Uterus (tissue), 4 donors: ENCODE measurements around the gene ASXL3. TPM values are rescaled to one million over a fixed set of nuclear protein-coding genes. Genes with fewer than 3 reads are reported as not detected.

Experiments
- DNase-seq, 2 donors: peaks; one replicate each; pipeline ENCODE4 v3.0.0-alpha.2; 2019 to 2020
- H3K27ac ChIP-seq, 2 donors: fragments of 200-600 bp; sonication (generic); 1 replicate in 1 of 2; 2 replicates in 1 of 2; pipeline ENCODE4 v1.5.1; 2016 to 2018
- H3K27me3 ChIP-seq, 2 donors: fragments of 200-600 bp; sonication (generic); one replicate each; pipeline ENCODE4 v1.5.1; 2018 to 2019; ENCODE audit warnings: control low read depth in 1 of 2
- H3K36me3 ChIP-seq, 2 donors: fragments of 200-600 bp; sonication (generic); one replicate each; pipeline ENCODE4 v1.5.1; 2019; ENCODE audit warnings: control low read depth in 1 of 2
- H3K4me1 ChIP-seq, 2 donors: fragments of 200-600 bp; sonication (generic); one replicate each; pipeline ENCODE4 v1.5.1; 2018 to 2019; ENCODE audit warnings: control low read depth in 1 of 2
- H3K4me3 ChIP-seq, 2 donors: fragments of 200-600 bp; sonication (generic); 1 replicate in 1 of 2; 2 replicates in 1 of 2; pipeline ENCODE4 v1.5.1; 2018 to 2019; ENCODE audit warnings: mild to moderate bottlenecking in 1 of 2
- H3K9me3 ChIP-seq, 2 donors: fragments of 200-600 bp; sonication (generic); one replicate each; pipeline ENCODE4 v1.5.1; 2019; ENCODE audit warnings: control low read depth in 1 of 2
- CTCF ChIP-seq, 4 experiments: fragments of 200-600 bp in 2 of 4; fragments of 450-650 bp in 2 of 4; sonication (generic) in 2 of 4; IDR thresholded peaks; one replicate each; pipeline ENCODE4 v1.5.1; 2016 to 2019; ENCODE audit warnings: antibody characterized with exemption in 4 of 4, mild to moderate bottlenecking in 2 of 4, moderate library complexity in 1 of 4
- POLR2A ChIP-seq, 2 donors: fragments of 450-650 bp; IDR thresholded peaks; one replicate each; pipeline ENCODE4 v1.6.1; 2016; ENCODE audit warnings: antibody characterized with exemption in 2 of 2, mild to moderate bottlenecking in 1 of 2, moderate library complexity in 1 of 2
- intact Hi-C: fragments of 100-400 bp; cut with DNase I; formaldehyde crosslinking; loops from one replicate; pipeline ENCODE4 v1.15.1; 2023; ENCODE audit warnings: low total_unique reads
- total RNA-seq, 4 donors: library from RNA; depleted of rRNA in 3 of 4; stranded (reverse); fragments of >200 nt in 3 of 4; gene quantifications; one replicate each; pipeline versions ENCODE4 v1.1.0 to v1.2.4, GENCODE V29; 2014 to 2023
- donor health status: DM: yes; HTN: yes; CAD: no.

Gene ASXL3
- total RNA-seq, 4 donors from 2014 or later: 1.0 to 25.0 (median 8.3) TPM

- no peaks in the 10 kb centered on the region for H3K4me1 ChIP-seq
- no peaks in the 10 kb centered on the region for H3K27me3 ChIP-seq
- H3K36me3 ChIP-seq: no peaks in the 10 kb centered on the region
- H3K4me3 ChIP-seq: no peak overlapping the region
- no peak overlapping the region for H3K27ac ChIP-seq
- DNase-seq: no peak
- no peak for TF ChIP-seq POLR2A (IDR thresholded peaks at IDR 0.05)
- no peak for TF ChIP-seq CTCF (IDR thresholded peaks at IDR 0.05)
- H3K9me3 ChIP-seq: no peaks in the 10 kb centered on the region
- intact Hi-C loops: no loop called here
Measured at GRCh38 chr18:33541316-33541715, 36.7 kb upstream of the ASXL3 start.

- H3K27ac ChIP-seq: no peak overlapping the region
- no peaks in the 10 kb centered on the region for H3K27me3 ChIP-seq
- H3K36me3 ChIP-seq: peaks cover 0 to 3% of the 10 kb centered on the region in 2 donors
- TF ChIP-seq POLR2A (IDR thresholded peaks at IDR 0.05): no peak
- TF ChIP-seq CTCF (IDR thresholded peaks at IDR 0.05): no peak
- intact Hi-C loops: loop anchor here (10.0 kb wide), 1 partner anchor 58 kb away; no protein-coding TSS in a partner anchor
- no peak overlapping the region for H3K4me3 ChIP-seq
- no peaks in the 10 kb centered on the region for H3K4me1 ChIP-seq
- DNase-seq: no peak
- H3K9me3 ChIP-seq: no peaks in the 10 kb centered on the region
Measured at GRCh38 chr18:33556846-33557245, 21.2 kb upstream of the ASXL3 start.

GRCh38 chr18:33557706-33558105, 20.3 kb upstream of the ASXL3 start:
- intact Hi-C loops: loop anchor here (10.0 kb wide), 1 partner anchor 57 kb away; no protein-coding TSS in a partner anchor
- DNase-seq: no peak
- H3K27ac ChIP-seq: no peak overlapping the region
- no peaks in the 10 kb centered on the region for H3K27me3 ChIP-seq
- no peak overlapping the region for H3K4me3 ChIP-seq
- H3K4me1 ChIP-seq: no peaks in the 10 kb centered on the region
- no peak for TF ChIP-seq POLR2A (IDR thresholded peaks at IDR 0.05)
- no peak for TF ChIP-seq CTCF (IDR thresholded peaks at IDR 0.05)
- H3K9me3 ChIP-seq: no peaks in the 10 kb centered on the region
- peaks cover 0 to 3% of the 10 kb centered on the region in 2 donors for H3K36me3 ChIP-seq

- Histone ChIP-seq H3K4me3 (no peak overlapping the region), H3K4me1 (no peaks in the 10 kb centered on the region), H3K36me3 (peaks cover 0 to 3% of the 10 kb centered on the region in 2 donors), H3K27ac (no peak overlapping the region), H3K9me3 (no peaks in the 10 kb centered on the region), H3K27me3 (no peaks in the 10 kb centered on the region)
- intact Hi-C loops: loop anchor here (10.0 kb wide), 1 partner anchor 56 kb away; no protein-coding TSS in a partner anchor
- no peak for DNase-seq
- TF ChIP-seq CTCF (IDR thresholded peaks at IDR 0.05) (no peak), POLR2A (IDR thresholded peaks at IDR 0.05) (no peak)
Measured at GRCh38 chr18:33558529-33558928, 19.5 kb upstream of the ASXL3 start.

- no peak for TF ChIP-seq CTCF (IDR thresholded peaks at IDR 0.05)
- no peak for TF ChIP-seq POLR2A (IDR thresholded peaks at IDR 0.05)
- Histone ChIP-seq H3K27ac (no peak overlapping the region), H3K4me3 (no peak overlapping the region), H3K27me3 (no peaks in the 10 kb centered on the region), H3K36me3 (peaks cover 0 to 3% of the 10 kb centered on the region in 2 donors), H3K9me3 (no peaks in the 10 kb centered on the region), H3K4me1 (no peaks in the 10 kb centered on the region)
- no peak for DNase-seq
- intact Hi-C loops: no loop called here
Measured at GRCh38 chr18:33560686-33561370, 17.2 kb upstream of the ASXL3 start.
